GM12891 (cell line): ENCODE results near the gene ZEB2.

Source experiments
- DNase-seq: peaks from one replicate; pipeline ENCODE4 v3.0.0; 2011; ENCODE audit warnings: low spot score; ENCODE audit not compliant: insufficient read length
- FAIRE-seq: peaks from 2 replicates; lab custom pipeline; 2011; peaks lifted over from hg19 to GRCh38; lab: Jason Lieb, UNC
- PAX5 ChIP-seq: IDR thresholded peaks from 2 replicates; pipeline ENCODE4 v1.6.1; 2011; ENCODE audit warnings: low read length, moderate library complexity, mild to moderate bottlenecking; ENCODE audit not compliant: insufficient read depth, severe bottlenecking
- POLR2A ChIP-seq: IDR thresholded peaks from 2 replicates; pipeline ENCODE4 v1.6.1; 2011; ENCODE audit warnings: low read depth, low read length, control low read depth
- POLR2AphosphoS5 ChIP-seq: IDR thresholded peaks from 2 replicates; pipeline ENCODE4 v1.6.1; 2011; ENCODE audit warnings: low read depth, low read length, control low read depth
- POU2F2 ChIP-seq: IDR thresholded peaks from 2 replicates; pipeline ENCODE4 v1.6.1; 2011; ENCODE audit warnings: low read depth, mild to moderate bottlenecking, control low read depth, low read length, moderate library complexity
- SPI1 ChIP-seq: IDR thresholded peaks from 2 replicates; pipeline ENCODE4 v1.6.1; 2011; ENCODE audit warnings: low read depth, low read length, control low read depth
- TAF1 ChIP-seq: IDR thresholded peaks from 2 replicates; pipeline ENCODE4 v1.6.1; 2011; ENCODE audit warnings: low read depth, low read length, control low read depth

The ZEB2 gene

DNA sequence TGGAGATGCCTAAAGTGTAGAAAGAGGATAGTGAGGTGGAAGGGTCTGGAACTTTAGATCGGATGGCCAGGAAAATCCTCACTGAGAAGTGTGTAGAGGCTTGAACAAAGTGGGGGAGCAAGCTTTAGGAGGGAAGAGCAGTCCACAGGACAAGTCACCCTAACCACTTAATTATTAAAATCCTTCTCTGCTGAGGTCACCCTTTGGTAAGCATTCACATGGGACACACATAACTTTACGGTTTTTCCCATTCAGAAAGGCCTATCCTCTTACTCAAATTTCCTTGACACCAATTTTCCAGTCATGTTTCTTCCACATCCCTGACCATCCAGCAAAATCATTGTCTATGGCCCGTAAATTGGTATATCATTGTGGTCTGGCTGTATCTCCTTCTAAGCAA lies 31.0 kb upstream of the ZEB2 start:
- TF ChIP-seq SPI1 (no peak), PAX5 (no peak), TAF1 (no peak), POLR2A (no peak), POLR2AphosphoS5 (no peak), POU2F2 (no peak)
- FAIRE-seq (no peak), DNase-seq (no peak)

DNA sequence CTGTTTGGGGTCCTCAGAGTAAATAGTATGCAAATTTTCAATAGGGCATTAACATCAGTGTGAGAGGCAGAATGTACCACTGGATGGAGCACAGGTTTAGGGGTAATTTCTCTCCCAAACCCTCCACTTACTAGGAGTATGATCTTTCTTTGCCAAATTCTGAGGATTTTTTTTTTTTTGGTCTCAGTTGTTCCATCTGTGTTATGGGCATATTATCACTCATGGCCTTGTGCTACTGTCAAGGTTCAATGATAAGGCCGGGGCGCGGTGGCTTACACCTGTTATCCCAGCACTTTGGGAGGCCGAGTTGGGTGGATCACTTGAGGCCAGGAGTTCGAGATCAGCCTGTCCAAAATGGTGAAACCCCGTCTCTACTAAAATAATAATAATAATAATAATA lies 30.2 kb upstream of the ZEB2 start:
- TF ChIP-seq POLR2A (no peak), POLR2AphosphoS5 (no peak), PAX5 (no peak), POU2F2 (no peak), SPI1 (no peak), TAF1 (no peak)
- FAIRE-seq, result no peak
- DNase-seq, result no peak

DNA sequence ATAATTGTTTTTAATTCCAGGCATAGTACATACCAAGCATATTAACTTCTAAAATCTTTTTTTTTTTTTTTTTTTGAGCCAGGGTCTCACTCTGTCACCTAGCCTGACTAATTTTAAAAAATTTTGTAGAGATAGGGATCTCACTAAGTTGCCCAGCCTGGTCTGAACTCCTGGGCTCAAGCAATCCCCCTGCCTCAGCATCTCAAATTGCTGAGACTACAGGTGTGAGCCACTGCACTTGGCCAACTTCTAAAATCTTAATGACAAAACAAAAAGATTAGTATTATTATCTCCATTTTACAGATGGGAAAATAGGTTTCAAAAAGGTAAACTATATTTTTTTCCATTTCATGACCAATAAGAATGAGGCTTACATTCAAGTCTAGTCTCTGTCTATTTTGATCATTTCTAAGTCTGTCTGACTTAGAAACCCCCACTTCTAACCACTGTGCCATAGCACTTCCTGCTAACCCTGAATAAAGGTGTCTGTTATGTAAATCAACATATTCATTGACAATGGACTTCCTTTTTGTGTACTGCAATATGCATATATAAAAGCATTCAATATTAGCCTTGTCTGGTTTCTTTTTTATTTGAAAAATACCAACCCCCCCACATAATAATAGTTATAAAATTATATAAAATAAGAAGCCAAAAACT lies 28.7 kb upstream of the ZEB2 start:
- no peak for TF ChIP-seq POU2F2
- TF ChIP-seq TAF1, result no peak
- TF ChIP-seq POLR2AphosphoS5, result no peak
- no peak for TF ChIP-seq PAX5
- TF ChIP-seq POLR2A, result no peak
- no peak for TF ChIP-seq SPI1
- no peak for FAIRE-seq
- DNase-seq, result no peak

- DNase-seq, result no peak
- no peak for FAIRE-seq
- no peak for TF ChIP-seq POLR2A
- TF ChIP-seq POLR2AphosphoS5, result no peak
- TF ChIP-seq PAX5, result no peak
- TF ChIP-seq TAF1, result no peak
- TF ChIP-seq POU2F2, result no peak
- TF ChIP-seq SPI1, result no peak
Observed at GRCh38 chr2:144548088-144548487, 28.2 kb upstream of the ZEB2 start.

DNA sequence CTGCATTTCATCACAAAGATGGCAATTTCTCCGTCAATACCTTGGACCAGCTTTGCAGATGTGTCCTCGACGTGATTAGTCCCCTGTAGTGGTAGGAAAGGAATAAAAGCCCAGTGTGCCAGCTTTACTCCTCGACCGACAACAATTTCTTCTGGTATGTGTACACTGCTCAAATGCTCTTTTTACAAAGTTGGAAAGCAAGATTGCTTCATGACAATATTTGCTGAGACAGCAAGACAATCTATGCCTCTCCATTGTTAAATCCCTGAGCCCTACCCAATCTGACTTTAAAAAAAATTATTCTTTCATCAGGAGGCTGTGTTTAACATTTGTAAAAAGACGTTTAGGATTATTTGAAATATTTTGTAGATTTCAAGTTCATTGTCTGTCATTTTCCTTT lies 27.6 kb upstream of the ZEB2 start:
- FAIRE-seq (no peak), DNase-seq (no peak)
- no peak for TF ChIP-seq TAF1
- TF ChIP-seq POLR2A, result no peak
- no peak for TF ChIP-seq SPI1
- TF ChIP-seq POLR2AphosphoS5, result no peak
- no peak for TF ChIP-seq POU2F2
- no peak for TF ChIP-seq PAX5

DNA sequence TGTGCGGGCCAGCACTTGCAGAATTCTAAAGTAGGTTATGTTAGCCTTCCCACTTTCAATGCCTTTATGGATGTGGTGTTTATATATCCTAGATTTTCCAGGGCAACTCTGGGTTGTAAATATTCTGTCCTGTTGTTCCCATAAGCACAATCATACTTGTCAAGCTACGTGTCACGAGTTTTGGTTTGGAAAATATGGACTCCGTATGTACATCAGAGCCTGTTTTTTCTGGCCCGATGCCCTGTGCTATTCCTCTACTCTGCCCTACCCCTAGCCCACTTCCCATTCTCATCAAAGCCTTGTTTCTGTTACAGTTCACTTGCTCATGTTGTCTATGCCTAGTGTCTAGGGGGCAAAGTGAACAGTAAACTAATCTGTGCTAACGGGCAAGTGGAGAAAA lies 27.0 kb upstream of the ZEB2 start:
- DNase-seq (no peak), FAIRE-seq (no peak)

DNA sequence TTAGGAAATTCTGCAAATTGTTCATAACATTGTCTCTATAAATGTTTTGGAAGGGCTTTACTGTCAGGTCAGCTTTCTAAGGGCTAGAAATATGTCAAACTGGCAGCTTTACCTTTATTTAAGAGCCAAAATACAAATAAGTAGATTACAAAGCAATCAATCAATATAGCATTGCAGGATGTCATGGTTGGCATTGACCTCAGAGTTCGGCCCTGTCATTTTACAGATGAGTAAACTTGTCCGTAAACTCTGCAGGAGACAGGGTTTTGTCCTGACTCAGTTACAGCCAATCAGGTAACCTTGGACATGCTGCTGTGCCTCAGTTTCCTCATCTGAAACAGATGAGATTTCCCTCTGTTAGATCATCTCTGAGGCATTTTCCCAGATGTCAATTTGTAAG lies 25.9 kb upstream of the ZEB2 start:
- no peak for DNase-seq
- FAIRE-seq, result no peak
- no peak for TF ChIP-seq POLR2AphosphoS5
- TF ChIP-seq POLR2A, result no peak
- TF ChIP-seq POU2F2, result no peak
- no peak for TF ChIP-seq PAX5
- TF ChIP-seq TAF1, result no peak
- no peak for TF ChIP-seq SPI1

More for the DNA sequence above, 27.0 kb upstream of the ZEB2 start:
- TF ChIP-seq TAF1, result no peak
- TF ChIP-seq POLR2AphosphoS5, result no peak
- no peak for TF ChIP-seq SPI1
- TF ChIP-seq PAX5, result no peak
- TF ChIP-seq POU2F2, result no peak
- TF ChIP-seq POLR2A, result no peak

DNA sequence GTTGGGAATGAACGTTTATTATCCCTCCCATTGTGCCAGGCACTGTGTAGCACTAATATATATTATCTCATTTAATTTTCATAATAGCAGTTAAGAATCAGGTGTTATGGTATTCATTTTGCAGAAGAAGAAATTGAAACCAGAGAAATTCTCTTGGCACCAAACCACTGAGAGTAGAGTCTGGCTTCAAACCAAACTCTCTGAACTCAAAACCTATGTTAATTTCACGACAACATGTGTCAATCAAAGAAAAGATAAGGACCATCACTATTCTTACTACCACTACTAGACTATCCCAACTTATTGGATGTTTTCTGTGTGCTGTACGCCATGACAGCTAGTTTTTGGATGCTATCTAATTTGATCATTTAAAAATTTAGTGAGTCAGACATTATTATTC lies 24.1 kb upstream of the ZEB2 start:
- no peak for FAIRE-seq
- TF ChIP-seq POU2F2 (no peak), POLR2AphosphoS5 (no peak), POLR2A (no peak), SPI1 (no peak), TAF1 (no peak)
- DNase-seq, result no peak

GRCh38 chr2:144541396-144541795 lies 21.5 kb upstream of the ZEB2 start:
- DNase-seq (no peak), FAIRE-seq (no peak)
- no peak for TF ChIP-seq POLR2AphosphoS5
- TF ChIP-seq POU2F2, result no peak
- no peak for TF ChIP-seq SPI1
- no peak for TF ChIP-seq PAX5
- TF ChIP-seq POLR2A, result no peak
- TF ChIP-seq TAF1, result no peak

- TF ChIP-seq POU2F2 (no peak), PAX5 (no peak), TAF1 (no peak), POLR2A (no peak), POLR2AphosphoS5 (no peak), SPI1 (no peak)
- DNase-seq (no peak), FAIRE-seq (no peak)
Observed at GRCh38 chr2:144539289-144539782, 19.4 kb upstream of the ZEB2 start.

DNA sequence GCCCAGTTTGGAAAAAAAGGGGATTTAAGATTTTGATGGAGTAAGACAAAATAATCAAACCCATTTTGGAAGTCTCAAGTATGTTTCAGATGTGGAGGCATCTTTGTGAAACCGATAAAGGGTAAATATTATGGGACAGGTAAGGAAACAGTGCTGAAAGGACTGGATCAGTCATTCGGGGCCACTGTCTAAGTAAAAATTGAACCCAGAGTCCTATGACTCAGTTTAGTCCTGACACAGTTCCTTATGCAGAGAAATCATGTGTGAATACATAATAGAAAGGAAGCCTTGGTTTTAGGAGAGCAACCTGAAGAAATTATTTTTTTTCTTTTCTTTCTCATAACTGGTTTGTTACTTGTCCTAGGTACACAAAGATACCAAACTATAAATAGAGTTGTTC lies 15.4 kb upstream of the ZEB2 start:
- FAIRE-seq (no peak), DNase-seq (no peak)
- TF ChIP-seq TAF1, result no peak
- no peak for TF ChIP-seq PAX5
- TF ChIP-seq POLR2AphosphoS5, result no peak
- TF ChIP-seq SPI1, result no peak
- no peak for TF ChIP-seq POU2F2
- TF ChIP-seq POLR2A, result no peak
